DND-41 (cell line): Measurements from ENCODE around the gene ARF4.

Source experiments
- EZH2 ChIP-seq: IDR thresholded peaks from 3 replicates; pipeline ENCODE4 v1.6.1; 2012; ENCODE audit warnings: borderline replicate concordance, low read depth, mild to moderate bottlenecking, moderate library complexity, low read length, inconsistent platforms; ENCODE audit not compliant: severe bottlenecking
- TF ChIP-seq, protein P1 (sequence below): IDR thresholded peaks from 2 replicates; pipeline ENCODE4 v1.5.1; 2012; ENCODE audit warnings: borderline replicate concordance, low read length, moderate library complexity, mild to moderate bottlenecking; ENCODE audit not compliant: poor library complexity, severe bottlenecking; ENCODE audit errors: extremely low read depth

DNA sequence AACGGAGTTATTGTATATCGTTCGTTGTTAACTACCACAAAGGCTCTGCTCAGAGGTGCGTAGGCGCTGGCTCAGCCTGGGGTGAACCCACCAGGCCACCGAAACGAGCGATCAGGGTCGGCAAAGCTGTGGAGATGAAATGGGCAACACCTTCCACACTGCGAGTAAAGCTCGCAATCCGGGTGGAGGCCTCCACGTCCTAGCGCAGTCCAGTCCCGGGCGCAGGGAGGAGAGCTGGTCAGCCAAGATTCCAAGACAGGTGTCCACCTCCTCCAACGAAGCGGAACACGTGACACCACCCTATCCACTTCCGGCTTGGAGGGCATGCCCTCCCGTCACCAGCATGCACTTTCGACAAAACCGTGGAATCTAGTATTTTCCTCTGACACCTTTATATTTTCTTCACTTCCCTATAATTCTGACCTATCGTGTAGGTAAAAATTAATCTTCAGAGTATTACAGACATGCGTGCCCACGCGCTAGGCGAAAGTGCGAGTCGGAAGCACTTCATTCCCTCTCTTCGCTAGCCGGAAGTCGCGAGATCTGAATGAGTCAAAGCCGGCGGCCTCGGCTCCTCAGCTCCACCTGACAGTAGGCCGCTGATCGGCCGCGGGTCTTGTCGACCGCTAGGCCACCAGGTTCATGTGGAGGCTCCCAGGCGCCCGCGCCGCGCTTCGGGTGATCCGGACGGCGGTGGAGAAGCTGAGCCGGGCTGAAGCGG, 41.2 kb downstream of the ARF4 start, which contains the start of gene PDE12:
- TF ChIP-seq EZH2: no peak
- TF ChIP-seq, protein P1, sequence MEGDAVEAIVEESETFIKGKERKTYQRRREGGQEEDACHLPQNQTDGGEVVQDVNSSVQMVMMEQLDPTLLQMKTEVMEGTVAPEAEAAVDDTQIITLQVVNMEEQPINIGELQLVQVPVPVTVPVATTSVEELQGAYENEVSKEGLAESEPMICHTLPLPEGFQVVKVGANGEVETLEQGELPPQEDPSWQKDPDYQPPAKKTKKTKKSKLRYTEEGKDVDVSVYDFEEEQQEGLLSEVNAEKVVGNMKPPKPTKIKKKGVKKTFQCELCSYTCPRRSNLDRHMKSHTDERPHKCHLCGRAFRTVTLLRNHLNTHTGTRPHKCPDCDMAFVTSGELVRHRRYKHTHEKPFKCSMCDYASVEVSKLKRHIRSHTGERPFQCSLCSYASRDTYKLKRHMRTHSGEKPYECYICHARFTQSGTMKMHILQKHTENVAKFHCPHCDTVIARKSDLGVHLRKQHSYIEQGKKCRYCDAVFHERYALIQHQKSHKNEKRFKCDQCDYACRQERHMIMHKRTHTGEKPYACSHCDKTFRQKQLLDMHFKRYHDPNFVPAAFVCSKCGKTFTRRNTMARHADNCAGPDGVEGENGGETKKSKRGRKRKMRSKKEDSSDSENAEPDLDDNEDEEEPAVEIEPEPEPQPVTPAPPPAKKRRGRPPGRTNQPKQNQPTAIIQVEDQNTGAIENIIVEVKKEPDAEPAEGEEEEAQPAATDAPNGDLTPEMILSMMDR: no peak
